Psoas muscle (tissue), 8 donors: ENCODE data around the gene BTK. TPM values are rescaled to one million over a fixed set of nuclear protein-coding genes. Genes with fewer than 3 reads are reported as not detected.

ENCODE experiments used
- ATAC-seq, 4 donors: fragments of 200-7000 bp; cut with Tn5 transposase; one replicate each; pipeline ENCODE4 v1.9.1; 2020; ENCODE audit warnings: moderate library complexity in 3 of 4, mild to moderate bottlenecking in 2 of 4
- DNase-seq, 2 donors: peaks; one replicate each; pipeline ENCODE4 v3.0.0-alpha.2; 2020
- H3K27ac ChIP-seq: fragments of 200-600 bp; one replicate; pipeline ENCODE4 v1.8.0; 2022
- H3K27me3 ChIP-seq, 3 donors: fragments of 200-600 bp in 1 of 3; one replicate each; pipeline versions ENCODE4 v1.6.1 to v1.8.0; 2013 to 2022; ENCODE audit warnings: low read length in 2 of 3, mild to moderate bottlenecking in 2 of 3, moderate library complexity in 1 of 3; ENCODE audit not compliant: insufficient read depth in 3 of 3
- H3K36me3 ChIP-seq, 2 donors: fragments of 200-600 bp in 1 of 2; one replicate each; pipeline versions ENCODE4 v1.6.1 to v1.8.0; 2013 to 2022; ENCODE audit warnings: low read depth in 1 of 2, mild to moderate bottlenecking in 1 of 2, moderate library complexity in 1 of 2; ENCODE audit not compliant: insufficient read depth in 1 of 2
- H3K4me1 ChIP-seq: fragments of 200-600 bp; one replicate; pipeline ENCODE4 v1.8.0; 2022
- H3K4me3 ChIP-seq: fragments of 200-600 bp; one replicate; pipeline ENCODE4 v1.8.0; 2022; ENCODE audit warnings: mild to moderate bottlenecking
- H3K9me3 ChIP-seq: fragments of 200-600 bp; one replicate; pipeline ENCODE4 v1.8.0; 2022
- WGBS, 3 donors: extraction: QIAGEN DNeasy Blood & Tissue Kit; methylation state at CpG; one replicate each; pipeline versions ENCODE4 v1.1.6 to v1.1.7; 2013; 5-methylcytosine and 5-hydroxymethylcytosine counted together
- intact Hi-C, 2 donors: fragments of 100-400 bp; cut with DNase I; formaldehyde crosslinking; loops; one replicate each; pipeline versions ENCODE4 v1.11.0 to v1.14.2; 2022
- polyA plus RNA-seq, 3 donors: library from polyadenylated mRNA; stranded (reverse); fragments of 200-250 nt; gene quantifications; one replicate each; pipeline ENCODE4 v1.2.3, GENCODE V29; 2013
- total RNA-seq, 4 donors: library from RNA; stranded (reverse); fragmentation: NEBNext Ultra II Directional in 2 of 4; extraction: Animal tissue kit (Norgen Biotek cat#: 25700) in 2 of 4; gene quantifications; one replicate each; pipeline versions ENCODE4 v1.2.1 to v1.2.4, GENCODE V29; 2021 to 2023
- TF ChIP-seq, protein P1 (sequence below): fragments of 200-600 bp; IDR thresholded peaks from one replicate; pipeline ENCODE4 v1.8.0; 2022; ENCODE audit warnings: antibody characterized with exemption
- donor health status: healthy with polysubstance abuse.
- donor health status: DM: no; HTN: no; CAD: no; lungs with moderate emphysema.
- donor health status: Bipolar disorder and iron deficiency.
- donor health status: healthy.
- donor health status: DM: yes; HTN: yes; CAD: no.
- donor health status: DM: no; HTN: no; CAD: no.
- donor health status: DM: no; HTN: no; CAD: no.
- donor health status: DM: yes; HTN: yes; CAD: no.

Gene BTK
- total and polyA plus RNA-seq, 7 donors, result 0.27 to 2.0 (median 0.81) TPM

- H3K27me3 ChIP-seq, result peaks cover 0 to 5% (median 0%) of the 10 kb centered on the region in 3 donors
- ATAC-seq, result no peak
- intact Hi-C loops, result no loop called here
- H3K36me3 ChIP-seq, result no peaks in the 10 kb centered on the region
- H3K4me1 ChIP-seq, result no peaks in the 10 kb centered on the region
- H3K27ac ChIP-seq, result no peak overlapping the region
- TF ChIP-seq, protein P1, sequence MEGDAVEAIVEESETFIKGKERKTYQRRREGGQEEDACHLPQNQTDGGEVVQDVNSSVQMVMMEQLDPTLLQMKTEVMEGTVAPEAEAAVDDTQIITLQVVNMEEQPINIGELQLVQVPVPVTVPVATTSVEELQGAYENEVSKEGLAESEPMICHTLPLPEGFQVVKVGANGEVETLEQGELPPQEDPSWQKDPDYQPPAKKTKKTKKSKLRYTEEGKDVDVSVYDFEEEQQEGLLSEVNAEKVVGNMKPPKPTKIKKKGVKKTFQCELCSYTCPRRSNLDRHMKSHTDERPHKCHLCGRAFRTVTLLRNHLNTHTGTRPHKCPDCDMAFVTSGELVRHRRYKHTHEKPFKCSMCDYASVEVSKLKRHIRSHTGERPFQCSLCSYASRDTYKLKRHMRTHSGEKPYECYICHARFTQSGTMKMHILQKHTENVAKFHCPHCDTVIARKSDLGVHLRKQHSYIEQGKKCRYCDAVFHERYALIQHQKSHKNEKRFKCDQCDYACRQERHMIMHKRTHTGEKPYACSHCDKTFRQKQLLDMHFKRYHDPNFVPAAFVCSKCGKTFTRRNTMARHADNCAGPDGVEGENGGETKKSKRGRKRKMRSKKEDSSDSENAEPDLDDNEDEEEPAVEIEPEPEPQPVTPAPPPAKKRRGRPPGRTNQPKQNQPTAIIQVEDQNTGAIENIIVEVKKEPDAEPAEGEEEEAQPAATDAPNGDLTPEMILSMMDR, result no peak
- no peak overlapping the region for H3K4me3 ChIP-seq
- H3K9me3 ChIP-seq, result no peaks in the 10 kb centered on the region
- 82 to 100% (median 97%) methylated on average over 1 of the region's 1 CpG for WGBS, 3 donors
- no peak for DNase-seq
Observed at GRCh38 chrX:101303790-101304189, 82.2 kb downstream of the BTK start.

Other genes starting within 250 kb of the BTK start
- under 1 TPM; 0.02 to 0.06 (median 0.03) TPM for gene DRP2, start 166.4 kb downstream of the BTK start, total RNA-seq
- gene DRP2, start 166.4 kb downstream of the BTK start, polyA plus RNA-seq, result under 1 TPM; 0.07 to 0.09 (median 0.08) TPM
- not detected for gene TAF7L, start 94.9 kb downstream of the BTK start, total RNA-seq
- under 1 TPM in 1 of 3 donors, not detected in 2; 0.04 TPM for gene TAF7L, start 94.9 kb downstream of the BTK start, polyA plus RNA-seq
- gene TIMM8A, start 37.4 kb downstream of the BTK start, total RNA-seq, result 10 to 100 TPM; 11.7 to 23.2 (median 13.5) TPM
- gene TIMM8A, start 37.4 kb downstream of the BTK start, polyA plus RNA-seq, result 10 to 100 TPM; 11.0 to 35.3 (median 13.8) TPM
- 100 to 1,000 TPM; 102 to 181 (median 132) TPM for gene RPL36A, start 4.8 kb upstream of the BTK start, total RNA-seq
- 1,000 to 10,000 TPM in 2 of 3 donors, 100 to 1,000 TPM in 1; 848 to 1,450 (median 1,427) TPM for gene RPL36A, start 4.8 kb upstream of the BTK start, polyA plus RNA-seq
- gene GLA, start 21.7 kb upstream of the BTK start, total RNA-seq, result 10 to 100 TPM in 3 of 4 donors, 1 to 10 TPM in 1; 5.4 to 15.7 (median 11.3) TPM
- gene GLA, start 21.7 kb upstream of the BTK start, polyA plus RNA-seq, result 10 to 100 TPM; 14.4 to 48.5 (median 24.7) TPM
- 100 to 1,000 TPM in 1 of 4 donors, 10 to 100 TPM in 3; 43.7 to 101 (median 67.4) TPM for gene HNRNPH2, start 22.0 kb upstream of the BTK start, total RNA-seq
- 10 to 100 TPM; 49.1 to 83.3 (median 52.1) TPM for gene HNRNPH2, start 22.0 kb upstream of the BTK start, polyA plus RNA-seq
- 10 to 100 TPM in 1 of 4 donors, 1 to 10 TPM in 3; 4.4 to 11.6 (median 5.6) TPM for gene ARMCX4, start 99.3 kb upstream of the BTK start, total RNA-seq
- 1 to 10 TPM; 3.1 to 4.4 (median 4.2) TPM for gene ARMCX4, start 99.3 kb upstream of the BTK start, polyA plus RNA-seq
- 10 to 100 TPM; 18.0 to 46.9 (median 21.1) TPM for gene ARMCX1, start 164.4 kb upstream of the BTK start, total RNA-seq
- 10 to 100 TPM in 2 of 3 donors, 1 to 10 TPM in 1; 8.7 to 18.7 (median 15.6) TPM for gene ARMCX1, start 164.4 kb upstream of the BTK start, polyA plus RNA-seq
- gene ARMCX6, start 231.8 kb upstream of the BTK start, total RNA-seq, result 10 to 100 TPM; 10.5 to 32.1 (median 20.8) TPM
- gene ARMCX6, start 231.8 kb upstream of the BTK start, polyA plus RNA-seq, result 10 to 100 TPM; 10.1 to 35.6 (median 16.7) TPM
- gene ARMCX3, start 237.0 kb upstream of the BTK start, total RNA-seq, result 10 to 100 TPM; 32.2 to 72.6 (median 54.3) TPM
- 10 to 100 TPM; 26.7 to 48.0 (median 44.6) TPM for gene ARMCX3, start 237.0 kb upstream of the BTK start, polyA plus RNA-seq